Measurements from ENCODE around the gene SLC6A5. TPM values are rescaled to one million over a fixed set of nuclear protein-coding genes. Genes with fewer than 3 reads are reported as not detected.
A peak's percentile ranks its signal among the peaks of the same experiment; 100 is the strongest.

The SLC6A5 gene
- total RNA-seq, 1 donor: not detected

DNA sequence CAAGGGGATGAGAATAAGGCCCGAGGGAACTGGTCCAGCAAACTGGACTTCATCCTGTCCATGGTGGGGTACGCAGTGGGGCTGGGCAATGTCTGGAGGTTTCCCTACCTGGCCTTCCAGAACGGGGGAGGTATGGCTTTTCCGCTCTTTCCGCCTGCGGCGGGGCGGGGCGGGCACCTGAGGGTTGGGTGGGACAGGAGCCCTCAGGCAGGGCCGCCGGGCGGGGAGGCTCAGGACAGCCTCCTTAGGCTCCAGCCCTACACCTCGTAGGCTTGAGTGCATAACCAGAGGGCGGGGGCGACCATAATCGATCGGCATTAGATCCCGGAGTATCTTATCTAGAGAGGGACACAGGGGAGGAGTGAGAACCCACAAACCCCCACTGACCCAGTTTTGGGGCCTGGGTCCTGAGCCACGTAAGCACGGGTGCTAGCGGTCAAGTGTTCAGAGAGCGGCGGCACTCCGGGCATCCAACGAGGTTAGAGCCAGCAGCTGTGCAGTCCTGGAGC lies 4.9 kb downstream of the SLC6A5 start:
- TF ChIP-seq, protein P1, sequence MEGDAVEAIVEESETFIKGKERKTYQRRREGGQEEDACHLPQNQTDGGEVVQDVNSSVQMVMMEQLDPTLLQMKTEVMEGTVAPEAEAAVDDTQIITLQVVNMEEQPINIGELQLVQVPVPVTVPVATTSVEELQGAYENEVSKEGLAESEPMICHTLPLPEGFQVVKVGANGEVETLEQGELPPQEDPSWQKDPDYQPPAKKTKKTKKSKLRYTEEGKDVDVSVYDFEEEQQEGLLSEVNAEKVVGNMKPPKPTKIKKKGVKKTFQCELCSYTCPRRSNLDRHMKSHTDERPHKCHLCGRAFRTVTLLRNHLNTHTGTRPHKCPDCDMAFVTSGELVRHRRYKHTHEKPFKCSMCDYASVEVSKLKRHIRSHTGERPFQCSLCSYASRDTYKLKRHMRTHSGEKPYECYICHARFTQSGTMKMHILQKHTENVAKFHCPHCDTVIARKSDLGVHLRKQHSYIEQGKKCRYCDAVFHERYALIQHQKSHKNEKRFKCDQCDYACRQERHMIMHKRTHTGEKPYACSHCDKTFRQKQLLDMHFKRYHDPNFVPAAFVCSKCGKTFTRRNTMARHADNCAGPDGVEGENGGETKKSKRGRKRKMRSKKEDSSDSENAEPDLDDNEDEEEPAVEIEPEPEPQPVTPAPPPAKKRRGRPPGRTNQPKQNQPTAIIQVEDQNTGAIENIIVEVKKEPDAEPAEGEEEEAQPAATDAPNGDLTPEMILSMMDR (IDR thresholded peaks at IDR 0.05; ENCODE audit: insufficient read depth, low read depth, low read length): no peak
- no peak for DNase-seq (ENCODE audit: low read depth)
- no peak overlapping the region for H3K4me3 ChIP-seq (ENCODE audit: low read depth, low read length)

DNA sequence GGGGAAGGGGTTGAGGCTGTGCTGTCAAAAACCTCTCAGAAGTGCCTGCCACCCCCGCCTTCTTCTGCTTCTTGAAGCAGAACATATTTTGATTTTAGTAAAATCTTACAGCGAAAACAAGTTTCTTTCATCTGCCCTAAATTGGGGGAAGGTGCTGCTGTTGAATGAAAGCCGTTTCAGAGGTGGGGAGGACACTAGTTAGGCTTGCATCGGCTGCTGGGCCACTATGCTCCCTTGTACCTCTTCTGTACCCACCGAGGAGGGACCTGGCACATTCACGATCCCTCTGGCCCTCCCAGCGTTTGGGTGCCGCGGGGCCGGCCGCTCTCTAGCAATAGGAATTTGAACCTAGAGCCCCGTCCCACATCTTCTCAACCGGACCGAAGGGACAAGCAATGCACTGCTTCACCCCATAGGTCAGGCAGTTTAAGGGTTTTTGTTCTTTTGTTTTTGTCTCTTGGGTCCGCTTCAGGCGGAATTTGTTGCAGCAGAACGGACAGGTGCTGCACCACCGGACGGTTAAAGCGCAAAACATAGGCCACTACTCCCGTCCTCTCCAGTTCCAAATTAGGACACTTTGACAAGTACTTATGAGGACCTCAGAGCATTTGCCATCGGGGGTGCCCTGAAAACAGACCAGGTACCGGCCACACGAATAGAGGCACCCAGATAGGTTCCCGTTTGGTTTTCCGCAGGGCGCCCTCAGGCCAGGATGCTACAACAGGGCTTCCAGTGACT lies 5.6 kb downstream of the SLC6A5 start:
- TF ChIP-seq, protein P1 (IDR thresholded peaks at IDR 0.05; ENCODE audit: insufficient read depth, low read depth, low read length): no peak
- no peak for DNase-seq (ENCODE audit: low read depth)

DNA sequence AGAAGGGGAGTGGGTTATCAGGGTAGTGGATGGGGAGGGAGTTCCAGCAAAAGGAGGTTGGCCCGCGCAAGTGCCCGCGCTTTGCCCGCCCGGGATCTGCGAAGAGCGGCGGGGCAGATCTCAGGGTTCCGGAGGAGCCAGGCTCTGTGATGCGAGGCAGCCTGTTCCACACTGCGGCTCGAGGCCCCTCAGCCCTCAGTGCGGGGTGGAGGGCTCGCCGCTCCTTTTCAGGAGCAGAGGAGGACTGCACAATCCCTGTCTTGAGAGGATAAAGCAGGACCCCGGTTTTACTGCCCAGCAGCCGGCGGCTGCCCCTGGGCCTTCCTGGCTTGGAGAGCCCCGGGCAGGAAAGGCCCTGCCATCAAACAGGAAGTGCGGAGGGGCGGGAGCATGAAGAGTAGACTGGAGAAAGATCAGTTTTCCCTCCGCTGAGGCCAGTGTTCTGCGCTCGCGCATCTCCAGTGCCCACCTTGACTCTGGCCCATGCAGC lies 6.2 kb downstream of the SLC6A5 start:
- no peak overlapping the region for H3K4me3 ChIP-seq (ENCODE audit: low read depth, low read length)
- TF ChIP-seq, protein P1 (IDR thresholded peaks at IDR 0.05; ENCODE audit: insufficient read depth, low read depth, low read length): no peak
- no peak for DNase-seq (ENCODE audit: low read depth)

More for the DNA sequence above, 5.6 kb downstream of the SLC6A5 start:
- H3K4me3 ChIP-seq (ENCODE audit: low read depth, low read length): no peak overlapping the region

DNA sequence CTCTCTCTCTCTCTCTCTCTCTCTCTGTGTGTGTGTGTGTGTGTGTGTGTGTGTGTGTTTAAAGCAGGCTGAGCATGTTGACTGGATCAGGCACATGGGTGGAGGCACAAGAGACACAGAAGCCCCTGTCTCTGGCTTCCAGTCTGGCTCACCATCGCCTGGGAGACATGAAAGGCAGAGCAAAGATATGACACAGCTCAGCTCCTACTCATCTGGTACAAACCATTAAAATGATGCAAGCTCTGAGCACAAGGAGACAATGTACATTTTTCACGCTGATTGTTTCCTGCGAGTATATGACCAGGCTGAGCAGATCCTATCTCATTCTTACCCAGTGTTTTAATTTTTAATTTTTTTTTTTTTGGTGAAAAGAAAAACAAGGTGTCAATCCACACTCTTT lies 9.5 kb downstream of the SLC6A5 start:
- no peak for DNase-seq (ENCODE audit: low read depth)
- TF ChIP-seq, protein P1 (IDR thresholded peaks at IDR 0.05; ENCODE audit: insufficient read depth, low read depth, low read length): no peak
- H3K4me3 ChIP-seq (ENCODE audit: low read depth, low read length): no peak overlapping the region

DNA sequence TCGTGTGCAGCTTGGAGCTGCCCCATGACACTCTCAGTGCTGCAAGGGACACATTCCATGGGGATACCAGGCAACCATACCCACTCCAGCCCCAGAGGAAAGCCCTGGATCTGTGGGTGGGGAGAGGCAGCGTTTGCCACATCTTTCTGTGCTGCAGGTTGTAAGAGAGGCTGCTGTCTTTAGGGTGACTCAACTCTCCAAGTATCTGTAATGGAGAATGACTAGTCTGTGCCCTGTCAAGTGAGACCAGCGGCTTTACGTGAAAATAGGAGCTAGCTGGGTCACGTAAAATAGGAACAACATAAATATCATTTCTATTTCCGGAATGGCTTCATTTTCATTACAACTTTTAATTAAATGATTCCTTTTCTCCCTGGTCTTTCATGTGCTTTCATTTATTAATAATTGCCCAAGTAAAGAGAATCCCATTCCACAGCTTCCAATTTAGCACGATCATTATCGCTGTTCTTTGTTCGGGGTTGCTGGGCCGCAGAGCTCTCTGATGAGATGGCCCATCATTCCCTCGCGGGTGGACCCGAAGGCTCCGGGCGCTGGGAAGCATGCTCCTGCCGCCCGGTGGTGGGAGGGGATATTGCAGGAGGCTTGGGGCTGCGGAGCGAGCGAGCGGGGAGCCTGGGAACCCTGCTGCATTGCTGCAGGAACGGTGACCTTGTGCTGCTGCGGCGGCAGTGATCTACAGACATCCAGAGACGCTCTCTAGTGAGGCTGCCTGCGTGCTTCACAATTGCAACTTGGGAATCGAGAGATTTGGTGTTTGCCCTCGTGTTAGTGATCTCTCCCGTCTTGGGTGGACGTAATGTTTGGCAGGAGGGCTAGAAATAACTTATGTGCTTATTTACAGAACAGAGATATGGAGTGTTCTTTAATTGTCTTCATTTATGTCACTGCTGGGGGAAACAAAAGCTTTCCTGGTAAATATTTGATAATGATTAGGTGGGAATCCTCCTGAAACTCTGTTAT lies 10.6 kb downstream of the SLC6A5 start:
- TF ChIP-seq, protein P1 (IDR thresholded peaks at IDR 0.05; ENCODE audit: insufficient read depth, low read depth, low read length): peak; percentile 96
- no peak overlapping the region for H3K4me3 ChIP-seq (ENCODE audit: low read depth, low read length)

DNA sequence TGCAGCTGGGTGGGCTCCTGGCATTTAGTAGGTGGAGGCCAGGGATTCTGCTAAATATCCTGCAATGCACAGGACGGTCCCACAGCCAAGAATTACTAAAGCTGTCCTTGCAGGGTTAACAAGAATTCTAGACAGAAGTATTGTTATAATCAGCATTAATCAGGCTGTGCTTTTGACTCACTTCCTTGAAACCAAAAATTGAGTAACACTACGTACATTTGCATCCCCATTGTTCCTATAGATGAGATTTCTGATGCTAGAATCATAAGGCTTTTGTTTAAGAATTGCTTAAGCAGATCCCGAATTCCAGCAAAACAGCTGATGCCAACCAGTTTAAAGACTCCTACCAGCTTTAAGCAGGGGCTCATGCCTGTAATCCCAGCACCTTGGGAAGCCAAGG lies 11.4 kb downstream of the SLC6A5 start:
- no peak for DNase-seq (ENCODE audit: low read depth)
- TF ChIP-seq, protein P1 (IDR thresholded peaks at IDR 0.05; ENCODE audit: insufficient read depth, low read depth, low read length): no peak
- H3K4me3 ChIP-seq (ENCODE audit: low read depth, low read length): no peak overlapping the region

More for the DNA sequence above, 10.6 kb downstream of the SLC6A5 start:
- DNase-seq (ENCODE audit: low read depth): peak; percentile 55

All from fibroblast of villous mesenchyme (primary cell).